ENCODE results near the gene HTR7.
"Not testable (repeated sequence)": the region's sequence is repeated elsewhere in the genome, so short reads cannot be mapped to it uniquely, and the experiment has no call there.

The HTR7 gene

DNA sequence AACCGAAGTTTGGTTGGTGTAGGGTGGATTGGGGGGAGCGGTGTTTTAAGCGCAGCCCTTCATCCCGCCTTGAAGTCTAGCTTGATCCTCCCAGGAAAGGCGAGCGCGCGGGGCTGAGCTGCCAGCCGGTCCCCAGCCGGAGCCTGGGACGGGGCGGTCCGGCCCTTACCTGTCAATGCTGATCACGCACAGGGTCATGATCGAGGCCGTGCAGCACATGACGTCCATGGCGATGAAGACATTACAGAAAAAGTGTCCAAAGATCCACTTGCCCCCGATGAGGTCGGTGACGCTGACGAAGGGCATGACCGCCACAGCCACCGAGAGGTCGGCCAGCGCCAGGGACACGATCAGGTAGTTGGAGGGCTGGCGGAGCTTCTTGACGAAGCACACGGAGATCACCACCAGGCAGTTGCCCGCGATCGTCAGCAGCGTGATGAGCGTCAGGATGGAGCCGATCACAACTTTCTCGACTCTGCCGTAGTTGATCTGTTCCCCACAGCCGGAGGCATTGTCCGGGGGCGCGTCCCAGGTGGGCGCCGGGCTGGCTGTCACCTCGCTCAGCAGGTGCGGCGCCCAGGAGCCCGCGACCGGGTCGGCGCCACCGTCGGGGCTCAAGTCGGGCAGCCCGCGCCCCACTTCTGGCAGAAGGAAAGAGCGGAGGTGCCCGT lies 740 bp downstream of the HTR7 start:
- DNase-seq, result peak; percentile 12

DNA sequence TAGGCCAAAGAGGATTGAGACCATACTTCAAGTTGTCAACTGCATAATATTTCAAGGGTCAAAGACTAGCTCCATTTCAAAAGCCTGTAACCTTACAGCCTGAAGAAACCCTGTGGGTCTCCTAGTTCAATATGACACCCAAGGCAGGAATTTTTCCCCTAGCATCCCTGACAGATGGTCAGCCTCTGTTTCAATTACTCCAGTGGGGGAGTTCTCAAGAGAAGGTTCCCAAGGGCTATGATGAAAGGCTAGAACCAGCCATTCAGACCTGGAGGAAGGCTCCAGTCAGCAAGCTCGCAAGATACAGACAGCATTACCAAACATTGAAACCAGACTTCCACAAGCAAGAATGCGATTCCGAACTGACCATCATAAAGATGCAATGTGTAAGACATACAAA lies 1.6 kb downstream of the HTR7 start:
- DNase-seq, result no peak

DNA sequence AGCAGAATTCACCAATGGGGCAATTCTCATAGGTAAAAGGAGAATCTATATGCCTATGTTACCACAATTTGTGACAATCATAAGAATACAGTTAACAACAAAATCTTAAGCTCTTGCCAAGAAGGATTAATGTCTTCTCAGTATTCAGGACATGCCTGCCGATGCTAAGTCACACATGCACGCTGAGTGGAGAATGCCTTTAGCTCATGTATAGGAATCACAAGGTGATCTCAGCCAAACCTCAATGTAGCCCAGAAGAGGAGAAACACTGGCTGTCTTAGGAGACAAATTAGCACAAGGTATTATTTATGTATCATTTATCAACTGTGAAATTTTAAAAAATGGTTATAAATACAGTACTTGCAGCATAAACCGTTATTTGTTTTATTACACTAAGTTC lies 2.7 kb downstream of the HTR7 start:
- no peak for DNase-seq

DNA sequence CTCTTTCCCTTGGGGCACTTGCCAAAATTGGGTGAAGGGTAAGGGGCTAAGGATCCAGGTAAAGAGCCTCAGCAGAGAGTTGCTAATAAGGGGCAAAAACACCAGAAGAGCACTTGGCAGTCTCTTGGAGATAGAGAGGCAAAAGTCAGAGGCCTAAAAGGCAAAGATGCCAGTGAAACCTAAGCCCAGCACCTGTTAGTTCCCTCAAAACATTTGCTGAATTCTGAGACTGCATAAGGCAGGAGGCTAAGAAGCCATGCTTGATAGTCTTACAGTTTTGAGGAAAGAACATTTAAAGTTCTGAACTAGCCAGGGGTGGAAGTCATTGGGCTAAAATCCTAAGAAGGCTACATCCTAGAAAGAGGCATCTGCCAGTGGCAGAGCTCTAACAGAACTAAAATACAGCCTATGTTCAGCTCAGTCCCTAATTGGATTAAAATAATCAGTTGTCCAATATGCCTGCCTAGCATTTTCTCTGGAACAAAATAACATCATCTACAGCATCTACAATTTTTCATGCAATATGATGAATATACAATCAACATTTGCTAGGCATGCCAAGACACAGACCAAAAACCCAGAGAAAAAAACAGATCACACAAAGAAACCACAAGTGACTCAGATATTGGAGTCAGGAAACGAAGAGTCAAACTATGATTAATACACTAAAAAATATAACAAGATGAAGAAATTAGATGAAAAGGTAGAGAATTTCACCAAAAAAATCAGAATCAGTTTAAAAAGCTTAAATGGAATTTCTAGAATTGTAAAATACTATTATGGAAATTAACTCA lies 7.7 kb downstream of the HTR7 start:
- no peak for DNase-seq

DNA sequence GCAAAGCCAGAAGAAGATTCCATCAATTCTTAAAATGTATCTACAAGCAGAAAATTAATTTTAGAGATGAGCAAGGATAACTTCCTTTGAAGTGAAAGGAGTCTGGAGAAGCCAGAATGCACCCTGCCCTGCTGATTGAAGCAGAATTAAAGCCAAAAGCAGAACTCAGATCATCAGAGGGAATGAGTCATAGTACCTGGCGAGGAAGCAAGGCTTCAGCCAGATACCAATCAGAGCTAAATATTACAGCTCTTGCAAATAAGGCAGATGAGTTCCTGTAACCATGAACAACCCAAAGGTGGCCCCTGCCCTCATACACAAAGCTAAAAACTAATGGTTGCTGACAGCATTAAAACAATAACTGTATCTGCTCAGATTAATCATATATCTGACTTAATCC lies 10.4 kb downstream of the HTR7 start:
- DNase-seq, result no peak

DNA sequence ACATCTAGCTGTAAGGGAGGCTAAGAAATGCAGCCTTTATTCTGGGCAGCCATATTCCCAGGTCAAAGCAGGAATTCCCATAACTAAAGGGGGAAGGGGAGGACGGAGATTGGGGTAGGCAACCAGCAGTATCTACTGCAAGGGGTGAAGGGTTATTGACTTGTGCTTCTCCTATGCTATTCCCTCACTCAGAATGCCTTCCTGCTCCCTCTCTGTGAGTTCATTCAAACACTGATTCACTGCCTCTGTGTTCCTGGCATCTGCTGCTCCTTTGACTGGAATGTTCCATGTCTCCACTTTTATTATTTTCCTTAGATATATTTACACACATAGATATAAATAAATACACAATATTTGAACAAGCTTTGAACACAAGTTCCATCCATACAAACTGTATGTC lies 11.1 kb downstream of the HTR7 start:
- no peak for DNase-seq

DNA sequence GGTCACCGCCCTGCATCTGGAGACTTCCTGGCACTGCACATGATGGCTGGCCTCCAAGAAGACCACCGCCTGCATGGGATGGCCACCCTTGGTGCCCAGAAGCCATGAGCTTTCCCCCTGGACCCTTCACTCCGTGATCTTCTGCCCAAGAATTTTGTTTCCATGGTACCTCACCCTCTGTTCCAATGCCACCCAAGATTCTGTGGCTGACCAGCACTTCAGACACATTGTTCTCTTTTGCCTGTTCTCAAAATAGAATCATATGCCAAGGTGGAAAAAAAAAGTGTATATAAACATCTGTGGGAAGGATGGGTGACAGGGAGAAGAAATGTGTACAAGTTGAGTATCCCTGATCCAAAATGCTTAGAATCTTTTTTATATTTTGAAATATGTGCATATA lies 12.1 kb downstream of the HTR7 start:
- no peak for DNase-seq

DNA sequence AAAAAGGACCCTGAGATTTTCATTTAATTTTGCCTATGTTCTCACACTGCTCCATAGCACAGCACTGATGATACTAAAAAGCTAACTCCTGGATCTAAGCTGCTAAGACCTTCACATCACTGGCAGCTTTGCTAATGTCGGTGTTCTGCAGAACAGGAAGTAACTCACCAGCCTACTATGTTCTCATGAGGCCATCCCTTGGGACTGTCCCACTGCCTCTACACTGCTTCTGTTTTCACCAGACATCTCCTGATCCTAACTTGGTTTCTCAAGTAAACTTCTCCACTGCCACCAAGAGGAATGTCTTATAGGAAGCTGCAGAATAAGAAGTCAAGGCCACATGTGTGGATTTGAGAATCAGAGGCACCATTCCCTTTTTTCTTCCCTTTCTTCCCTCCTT lies 15.1 kb downstream of the HTR7 start:
- no peak for DNase-seq

DNA sequence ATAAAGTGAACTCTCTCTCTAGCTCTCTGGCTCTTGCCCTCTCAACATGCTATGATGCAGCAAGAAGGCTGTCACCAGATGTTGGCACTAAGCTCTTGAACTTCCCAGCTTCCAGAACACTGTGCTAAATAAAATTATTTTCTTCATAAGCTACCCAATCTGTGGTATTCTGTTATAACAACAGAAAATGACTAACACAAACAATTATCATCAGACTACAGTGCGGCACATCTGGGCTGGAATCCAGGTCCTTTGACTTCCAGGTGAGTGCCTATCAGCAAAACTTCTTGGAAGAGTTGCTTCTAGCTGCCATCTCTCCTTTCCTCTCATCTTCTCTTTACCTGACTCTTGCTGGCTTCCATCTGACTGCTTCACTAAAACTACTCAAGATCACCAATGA lies 20.4 kb downstream of the HTR7 start:
- DNase-seq, result no peak

DNA sequence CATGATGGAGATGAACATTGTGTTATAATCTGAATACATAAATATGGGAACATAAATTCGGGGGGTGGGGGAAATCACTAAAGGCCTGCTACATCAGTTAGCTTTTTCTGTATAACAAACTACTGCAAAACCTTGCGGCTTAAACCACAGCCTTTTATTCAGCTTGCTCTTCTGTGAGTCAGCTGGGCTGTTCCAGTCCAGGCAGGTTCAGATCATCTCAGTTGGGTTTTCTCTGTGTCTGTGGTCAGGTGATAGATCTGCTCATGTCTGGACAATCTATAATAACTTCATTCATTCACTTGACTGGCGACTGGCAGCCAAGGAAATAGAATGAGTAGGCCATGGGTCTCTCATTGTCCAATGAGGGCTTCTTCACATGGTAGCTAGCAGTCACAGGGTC lies 23.5 kb downstream of the HTR7 start:
- DNase-seq, result no peak

DNA sequence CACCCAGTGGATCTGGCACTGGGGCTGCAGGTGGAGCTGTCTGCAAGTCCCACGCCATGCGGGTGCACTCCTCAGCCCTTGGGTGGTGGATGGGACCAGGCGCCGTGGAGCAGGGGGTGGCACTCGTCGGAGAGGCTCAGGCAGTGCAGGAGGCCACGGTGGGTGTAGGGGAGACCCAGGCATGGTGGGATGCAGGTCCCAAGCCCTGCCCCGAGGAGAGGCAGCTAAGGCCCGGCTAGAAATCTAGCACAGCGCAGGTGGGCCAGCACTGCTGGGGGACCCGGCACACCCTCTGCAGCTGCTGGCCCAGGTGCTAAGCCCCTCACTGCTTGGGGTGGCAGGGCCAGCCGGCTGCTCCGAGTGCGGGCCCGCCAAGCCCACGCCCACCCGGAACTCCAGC lies 25.7 kb downstream of the HTR7 start:
- no peak for DNase-seq

DNA sequence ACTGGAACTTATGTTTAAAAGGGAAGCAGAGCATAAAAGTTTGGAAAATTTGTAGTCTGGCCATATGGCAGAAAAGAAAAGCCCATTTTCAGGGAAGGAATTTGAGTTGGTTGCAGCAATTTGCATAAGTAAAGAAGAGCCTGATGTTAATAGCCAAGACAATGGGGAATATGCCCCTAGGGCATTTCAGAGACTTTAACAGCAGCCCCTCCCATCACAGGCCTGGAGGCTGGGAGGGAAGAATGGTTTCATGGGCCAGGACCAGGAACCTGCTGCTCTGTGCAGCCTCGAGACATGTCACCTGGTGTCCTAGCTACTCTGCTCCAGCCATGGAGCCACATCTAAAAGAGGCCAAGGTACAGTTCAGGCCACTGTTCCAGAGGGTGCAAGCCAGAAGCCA lies 35.3 kb downstream of the HTR7 start:
- DNase-seq, result no peak

DNA sequence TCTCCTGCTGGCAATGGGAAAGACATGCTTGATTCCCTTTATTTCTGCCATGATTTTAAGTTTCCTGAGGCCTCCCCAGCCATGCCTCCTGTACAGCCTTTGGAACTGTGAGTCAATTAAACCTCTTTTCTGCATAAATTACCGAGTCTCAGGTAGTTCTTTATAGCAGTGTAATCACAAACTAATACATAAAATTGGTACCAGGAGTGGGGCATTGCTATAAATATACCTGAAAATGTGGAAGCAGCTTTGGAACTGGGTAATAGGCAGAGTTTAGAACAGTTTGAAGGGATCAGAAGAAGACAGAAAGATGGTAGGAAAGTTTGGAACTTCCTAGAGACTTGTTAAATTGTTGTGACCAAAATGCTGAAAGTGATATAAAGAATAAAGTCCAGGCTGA lies 36.0 kb downstream of the HTR7 start:
- not testable (repeated sequence) for DNase-seq

DNA sequence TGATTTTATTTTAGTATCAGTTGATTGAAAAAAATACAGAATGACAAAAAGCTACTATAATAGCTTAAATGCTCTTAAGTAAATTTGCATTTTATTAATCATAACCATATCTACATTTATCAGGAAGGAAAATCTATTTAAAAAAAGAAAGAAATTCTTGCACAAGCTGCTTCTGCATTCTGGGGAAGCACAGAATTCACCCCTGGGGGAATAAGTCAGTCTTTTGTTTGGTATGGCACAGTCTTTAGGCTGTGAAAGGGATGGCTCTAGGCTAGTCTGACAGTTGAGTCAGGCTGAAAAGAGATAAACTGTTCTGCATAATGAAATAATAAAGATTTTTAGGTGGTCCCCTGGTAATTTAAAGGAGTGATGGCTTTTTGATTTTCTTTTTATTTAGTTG lies 37.9 kb downstream of the HTR7 start:
- DNase-seq, result no peak

DNA sequence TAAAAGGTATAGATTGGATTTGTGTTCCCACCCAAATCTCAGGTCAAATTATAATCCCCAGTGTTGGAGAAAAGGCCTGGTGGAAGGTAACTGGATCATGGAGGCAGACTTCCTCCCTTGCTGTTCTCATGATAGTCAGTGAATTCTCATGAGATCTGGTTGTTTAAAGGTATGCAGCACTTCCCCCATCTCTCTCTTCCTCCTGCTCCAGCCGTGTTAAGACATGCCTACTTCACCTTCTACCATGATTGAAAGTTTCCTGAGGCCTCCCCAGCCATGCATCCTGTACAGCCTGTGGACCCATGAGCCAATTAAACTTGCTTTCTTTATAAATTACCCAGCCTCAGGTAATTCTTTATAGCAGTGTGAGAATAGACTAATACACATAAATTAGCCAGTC lies 39.1 kb downstream of the HTR7 start:
- DNase-seq, result no peak

DNA sequence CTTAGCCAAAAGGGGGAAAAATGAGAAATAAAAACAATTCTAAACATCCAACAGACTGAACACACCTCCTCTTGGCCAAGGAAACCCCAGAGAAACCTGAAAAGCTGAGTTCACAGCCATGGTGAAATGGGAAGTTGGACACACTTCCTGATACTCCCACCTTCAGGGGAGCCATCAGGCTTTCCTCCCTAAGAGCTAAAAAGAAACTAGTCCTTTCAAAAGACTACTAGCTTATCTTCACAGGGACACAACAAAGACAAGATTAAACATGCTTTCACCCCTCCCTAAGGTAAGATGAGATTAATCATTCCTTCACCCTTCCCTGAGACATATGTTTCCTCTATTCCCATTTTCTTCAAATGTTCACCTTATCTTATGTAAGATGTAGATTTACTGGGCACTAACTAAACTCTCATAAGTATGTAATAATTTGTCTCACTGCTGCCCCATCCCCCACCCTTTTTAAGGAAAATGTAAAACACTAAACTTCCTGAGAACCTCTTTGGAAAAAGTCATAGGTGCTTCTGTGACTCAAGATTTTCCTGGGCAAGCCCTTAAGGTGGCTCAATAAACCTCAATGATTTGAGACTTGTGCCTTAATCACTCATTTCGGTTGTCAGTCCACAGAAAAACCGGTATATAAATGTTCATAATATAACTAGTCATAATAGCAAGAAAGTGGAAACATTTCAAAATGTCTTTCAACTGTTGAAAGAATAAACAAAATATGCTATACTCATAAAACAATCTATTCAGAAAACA lies 40.5 kb downstream of the HTR7 start:
- DNase-seq, result no peak

DNA sequence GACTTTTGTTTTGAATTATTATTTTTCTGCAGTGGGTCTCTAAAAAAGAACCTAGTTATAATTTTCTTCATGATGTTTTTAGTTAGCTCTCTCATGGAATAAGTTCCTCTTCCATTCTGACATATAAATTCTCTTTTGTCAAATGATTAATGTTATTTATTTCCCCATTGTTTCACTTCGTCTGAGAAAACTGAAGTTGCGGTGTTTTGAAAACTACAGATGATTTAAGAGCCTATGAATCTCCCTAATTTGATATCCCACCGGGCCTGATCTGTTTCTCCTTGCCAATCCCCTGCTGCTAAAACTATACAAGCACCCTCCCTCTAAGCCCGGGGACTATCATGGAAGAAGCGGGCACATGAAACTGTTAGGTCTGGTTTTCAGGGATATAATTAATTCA lies 41.4 kb downstream of the HTR7 start:
- DNase-seq, result no peak

DNA sequence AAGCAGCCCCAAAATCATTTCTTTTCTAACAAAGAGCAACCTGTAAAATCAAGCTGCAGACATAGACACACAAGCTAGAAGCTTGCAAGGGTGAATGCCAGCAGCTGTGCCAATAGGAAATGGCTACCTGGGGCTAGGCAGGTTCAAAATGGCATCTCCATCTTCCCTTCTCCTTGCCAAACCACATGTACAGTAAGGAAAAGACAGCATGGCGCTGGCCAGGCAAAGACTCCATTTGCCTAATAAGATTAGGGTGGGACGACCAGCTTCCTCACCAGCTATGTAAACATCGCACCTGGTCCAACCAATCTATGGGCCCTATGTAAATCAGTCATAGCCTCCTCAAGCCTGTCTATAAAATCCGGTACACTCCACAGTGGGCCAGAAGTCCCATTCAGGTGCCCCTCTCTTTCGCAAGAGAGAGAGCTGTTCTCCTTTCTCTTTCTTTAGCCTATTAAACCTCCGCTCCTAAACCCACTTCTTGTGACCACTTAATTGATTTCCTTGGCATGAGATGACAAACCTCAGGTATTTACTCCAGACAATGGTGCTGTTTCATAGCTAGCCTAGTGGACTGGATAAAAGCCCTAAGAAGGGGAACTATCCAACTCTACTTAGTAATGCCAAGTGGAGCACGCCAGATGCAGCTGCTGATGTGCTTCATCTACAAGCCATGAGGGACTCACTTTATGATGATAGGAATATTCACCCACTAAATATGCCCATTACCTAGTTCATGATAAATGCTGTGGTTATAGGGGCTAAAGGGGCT lies 44.1 kb downstream of the HTR7 start:
- no peak for DNase-seq

DNA sequence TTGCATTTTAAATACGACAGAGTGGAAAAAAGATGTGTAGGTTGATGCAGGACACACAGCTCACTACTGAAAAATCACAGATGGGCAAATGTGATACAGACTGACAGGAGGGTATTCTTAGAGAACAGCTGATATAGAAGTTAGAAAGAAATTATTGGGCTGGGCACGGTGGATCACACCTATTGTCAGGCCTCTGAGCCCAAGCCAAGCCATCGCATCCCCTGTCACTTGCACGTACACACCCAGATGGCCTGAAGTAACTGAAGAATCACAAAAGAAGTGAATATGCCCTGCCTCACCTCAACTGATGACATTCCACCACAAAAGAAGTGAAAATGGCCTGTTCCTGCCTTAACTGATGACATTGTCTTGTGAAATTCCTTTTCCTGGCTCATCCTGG lies 50.7 kb downstream of the HTR7 start:
- DNase-seq, result not testable (repeated sequence)

DNA sequence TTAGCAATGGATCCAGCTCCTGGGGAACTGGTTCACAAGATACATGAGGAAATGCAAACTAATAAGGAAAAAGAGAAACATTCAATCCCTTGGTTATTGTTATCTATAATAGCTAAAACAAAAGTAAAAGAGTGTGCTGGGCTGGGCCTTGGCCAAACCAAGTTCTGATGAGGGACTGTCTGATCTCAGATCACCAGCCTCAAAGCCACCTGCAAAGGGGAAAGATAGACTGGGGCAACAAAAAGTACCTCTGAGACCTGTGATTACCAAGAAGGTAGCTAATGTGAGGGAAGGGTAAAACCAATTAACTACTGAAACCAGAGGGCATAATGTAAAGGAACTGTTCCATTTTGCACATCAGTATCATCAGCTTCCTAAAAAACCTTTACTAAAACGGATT lies 51.2 kb downstream of the HTR7 start:
- no peak for DNase-seq

DNA sequence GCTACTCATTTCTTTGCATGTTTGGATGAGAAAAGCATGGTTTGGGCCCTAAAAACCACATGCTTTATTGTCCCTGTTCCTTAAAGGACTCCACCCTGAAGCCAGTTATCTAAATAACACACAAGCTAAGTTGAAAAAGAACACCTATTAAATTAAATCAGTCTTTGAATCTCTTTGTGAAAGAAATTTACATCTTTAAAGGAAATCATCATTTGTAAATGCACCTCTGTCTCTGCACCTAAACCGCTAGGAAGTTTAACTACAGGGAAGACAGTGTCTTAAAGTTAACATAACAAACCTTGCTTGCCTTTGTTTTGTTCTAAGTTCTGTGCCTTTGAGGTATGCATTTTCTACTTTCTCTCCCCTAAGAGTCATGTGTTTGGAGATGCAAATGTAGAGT lies 52.6 kb downstream of the HTR7 start:
- DNase-seq, result no peak

DNA sequence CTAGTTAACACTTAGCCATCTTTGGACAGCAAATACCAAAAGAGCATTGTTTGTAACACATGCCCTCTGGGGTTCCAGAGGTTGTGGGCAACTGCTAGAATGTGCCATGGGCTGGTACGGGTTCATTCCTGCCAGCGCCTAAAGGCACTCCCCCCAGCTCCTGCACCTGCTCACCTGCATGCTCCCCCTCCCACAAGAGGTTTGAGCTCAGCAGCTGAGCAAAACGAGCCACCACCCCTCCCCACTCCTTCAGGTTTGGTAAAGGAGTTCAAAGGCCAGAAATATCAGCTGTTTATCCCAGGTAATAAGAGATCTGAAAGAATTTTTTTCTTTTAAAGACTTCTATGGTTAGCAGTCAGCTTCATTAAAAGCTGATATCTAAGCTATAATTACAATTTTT lies 53.5 kb downstream of the HTR7 start:
- DNase-seq, result no peak

DNA sequence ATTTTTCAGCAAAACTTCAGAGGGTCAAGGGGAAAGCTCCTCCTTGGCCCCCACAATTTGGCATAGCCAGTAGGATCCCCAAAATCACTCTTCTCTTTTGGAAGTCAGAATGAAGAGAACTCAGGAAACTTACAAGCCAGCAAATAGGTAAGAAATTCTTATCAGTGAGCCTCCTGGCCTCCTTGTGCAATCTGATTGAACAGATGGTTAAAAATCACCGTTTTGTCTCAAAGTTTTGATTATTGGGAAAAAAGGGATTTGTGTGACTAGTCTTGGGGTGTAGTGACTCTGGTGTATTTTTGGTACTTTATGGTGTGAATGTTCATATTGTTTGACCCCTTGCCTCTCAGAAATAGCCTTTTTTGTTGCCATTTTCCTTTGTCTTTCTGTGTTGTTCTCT lies 56.2 kb downstream of the HTR7 start:
- no peak for DNase-seq

Measured in CD4-positive, alpha-beta T cell treated with Interleukin-21 for 1 hour (primary cell).